ENCODE measurements around the gene ADCY5.

DNA sequence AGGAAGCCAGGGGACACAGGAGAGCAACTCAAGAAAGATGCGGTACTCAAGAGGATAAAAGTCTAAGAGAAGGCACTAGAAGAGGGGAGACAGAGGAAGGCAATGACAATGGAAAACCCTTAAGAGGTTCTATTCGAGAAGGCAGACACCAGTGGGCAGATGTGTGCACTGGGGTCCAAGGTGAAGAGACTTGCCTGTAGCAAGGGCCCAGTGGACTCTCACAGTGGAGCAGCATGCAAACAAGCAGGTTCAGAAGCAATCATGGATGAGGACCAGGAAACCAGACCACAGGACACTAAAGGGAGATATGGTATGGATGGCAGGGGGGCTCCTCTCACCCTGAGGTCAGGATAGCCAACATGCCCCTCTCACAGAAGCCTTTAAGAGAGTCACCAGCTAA, 2.7 kb downstream of the ADCY5 start:
- TF ChIP-seq, protein P1, sequence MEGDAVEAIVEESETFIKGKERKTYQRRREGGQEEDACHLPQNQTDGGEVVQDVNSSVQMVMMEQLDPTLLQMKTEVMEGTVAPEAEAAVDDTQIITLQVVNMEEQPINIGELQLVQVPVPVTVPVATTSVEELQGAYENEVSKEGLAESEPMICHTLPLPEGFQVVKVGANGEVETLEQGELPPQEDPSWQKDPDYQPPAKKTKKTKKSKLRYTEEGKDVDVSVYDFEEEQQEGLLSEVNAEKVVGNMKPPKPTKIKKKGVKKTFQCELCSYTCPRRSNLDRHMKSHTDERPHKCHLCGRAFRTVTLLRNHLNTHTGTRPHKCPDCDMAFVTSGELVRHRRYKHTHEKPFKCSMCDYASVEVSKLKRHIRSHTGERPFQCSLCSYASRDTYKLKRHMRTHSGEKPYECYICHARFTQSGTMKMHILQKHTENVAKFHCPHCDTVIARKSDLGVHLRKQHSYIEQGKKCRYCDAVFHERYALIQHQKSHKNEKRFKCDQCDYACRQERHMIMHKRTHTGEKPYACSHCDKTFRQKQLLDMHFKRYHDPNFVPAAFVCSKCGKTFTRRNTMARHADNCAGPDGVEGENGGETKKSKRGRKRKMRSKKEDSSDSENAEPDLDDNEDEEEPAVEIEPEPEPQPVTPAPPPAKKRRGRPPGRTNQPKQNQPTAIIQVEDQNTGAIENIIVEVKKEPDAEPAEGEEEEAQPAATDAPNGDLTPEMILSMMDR (conservative IDR thresholded peaks at IDR 0.05): no peak
- no peak for TF ChIP-seq ZFX (IDR thresholded peaks at IDR 0.05)
